HG03457 (cell line): ENCODE data around the gene MYB.
"Not testable (repeated sequence)": the region's sequence is repeated elsewhere in the genome, so short reads cannot be mapped to it uniquely, and the experiment has no call there.

ENCODE experiments used
- ATAC-seq: cut with Tn5 transposase; IDR thresholded peaks from one replicate; pipeline ENCODE4 v1.9.1; 2021; ENCODE audit warnings: moderate number of reproducible peaks; ENCODE audit not compliant: unreplicated experiment

The MYB gene

GRCh38 chr6:135180542-135181332 lies at the start of gene MYB:
Gene MYB (plus strand): TSS chr6:135181308. CDS start chr6:135181514, 206 bp downstream.
- peak; percentile 24 for ATAC-seq

- no peak for ATAC-seq
Observed at GRCh38 chr6:135132776-135133175, 48.3 kb upstream of the MYB start.

GRCh38 chr6:135135835-135136234 lies 45.3 kb upstream of the MYB start:
- ATAC-seq, result no peak

GRCh38 chr6:135137826-135138225 lies 43.3 kb upstream of the MYB start:
- no peak for ATAC-seq

GRCh38 chr6:135141182-135141581 lies 39.9 kb upstream of the MYB start:
- ATAC-seq, result no peak

- ATAC-seq, result no peak
Observed at GRCh38 chr6:135141728-135142127, 39.4 kb upstream of the MYB start.

- not testable (repeated sequence) for ATAC-seq
Observed at GRCh38 chr6:135142232-135142631, 38.9 kb upstream of the MYB start.

GRCh38 chr6:135144673-135145062 lies 36.4 kb upstream of the MYB start:
- no peak for ATAC-seq

- ATAC-seq, result no peak
Observed at GRCh38 chr6:135145063-135145800, 35.9 kb upstream of the MYB start.

GRCh38 chr6:135146162-135146934 lies 34.8 kb upstream of the MYB start:
- no peak for ATAC-seq

- ATAC-seq, result no peak
Observed at GRCh38 chr6:135147637-135148592, 33.2 kb upstream of the MYB start.

- ATAC-seq, result no peak
Observed at GRCh38 chr6:135148889-135149288, 32.2 kb upstream of the MYB start.

GRCh38 chr6:135149376-135149775 lies 31.7 kb upstream of the MYB start:
- no peak for ATAC-seq

- ATAC-seq, result not testable (repeated sequence)
Observed at GRCh38 chr6:135150481-135150880, 30.6 kb upstream of the MYB start.

- not testable (repeated sequence) for ATAC-seq
Observed at GRCh38 chr6:135154125-135154524, 27.0 kb upstream of the MYB start.

GRCh38 chr6:135158397-135158796 lies 22.7 kb upstream of the MYB start:
- no peak for ATAC-seq

GRCh38 chr6:135159531-135159930 lies 21.6 kb upstream of the MYB start:
- no peak for ATAC-seq

GRCh38 chr6:135161411-135162395 lies 19.4 kb upstream of the MYB start:
- ATAC-seq, result no peak
